CD14-positive monocyte (primary cell): ENCODE results near the gene ZNF423. TPM values are rescaled to one million over a fixed set of nuclear protein-coding genes. Genes with fewer than 3 reads are reported as not detected.

Experiments
- DNase-seq, 3 donors: peaks; one replicate each; pipeline ENCODE4 v3.0.0-alpha.2; 2011 to 2022
- H2AFZ ChIP-seq: 2 replicates; pipeline ENCODE4 v1.6.0; 2012; ENCODE audit warnings: mild to moderate bottlenecking, low read depth, low read length, inconsistent platforms; ENCODE audit not compliant: insufficient read depth, poor library complexity, severe bottlenecking
- H3K27ac ChIP-seq, 2 donors: 1 replicate in 1 of 2; 2 replicates in 1 of 2; pipeline ENCODE4 v1.5.1; 2012 to 2013; ENCODE audit warnings: low read length in 2 of 2, control low read depth in 1 of 2, inconsistent platforms in 1 of 2, low read depth in 1 of 2, mild to moderate bottlenecking in 1 of 2
- H3K27me3 ChIP-seq, 2 donors: one replicate each; pipeline versions ENCODE4 v1.6.0 to v1.6.1; 2011 to 2013; ENCODE audit warnings: low read length in 2 of 2; ENCODE audit not compliant: control insufficient read depth in 2 of 2, insufficient read depth in 2 of 2
- H3K36me3 ChIP-seq, 2 donors: replicated peaks in 1 of 2; 1 replicate in 1 of 2; 2 replicates in 1 of 2; pipeline versions ENCODE4 v1.5.1 to v1.6.1; 2012 to 2013; ENCODE audit warnings: low read length in 2 of 2, control low read depth in 1 of 2, inconsistent platforms in 1 of 2, mild to moderate bottlenecking in 1 of 2; ENCODE audit not compliant: insufficient read depth in 2 of 2, control insufficient read depth in 1 of 2
- H3K4me1 ChIP-seq, 2 donors: 1 replicate in 1 of 2; 2 replicates in 1 of 2; pipeline versions ENCODE4 v1.5.1 to v1.6.1; 2012 to 2013; ENCODE audit warnings: low read length in 2 of 2, control low read depth in 1 of 2, inconsistent platforms in 1 of 2, mild to moderate bottlenecking in 1 of 2, moderate library complexity in 1 of 2; ENCODE audit not compliant: insufficient read depth in 2 of 2, control insufficient read depth in 1 of 2
- H3K4me2 ChIP-seq: replicated peaks from 2 replicates; pipeline ENCODE3; 2012; ENCODE audit warnings: low read length, moderate library complexity, mild to moderate bottlenecking; ENCODE audit not compliant: poor library complexity, severe bottlenecking; ENCODE audit errors: extremely low read depth
- H3K4me3 ChIP-seq, 3 experiments: fragments of 200-600 bp in 1 of 3; sonication (generic) in 1 of 3; replicated peaks in 1 of 3; 1 replicate in 2 of 3; 2 replicates in 1 of 3; pipeline ENCODE4 v1.5.1; 2011 to 2013; ENCODE audit warnings: low read length in 3 of 3, mild to moderate bottlenecking in 3 of 3, control low read depth in 2 of 3, low read depth in 2 of 3, inconsistent platforms in 1 of 3, moderate library complexity in 1 of 3
- H3K79me2 ChIP-seq: 2 replicates; pipeline ENCODE4 v1.6.0; 2012; ENCODE audit warnings: mild to moderate bottlenecking, control low read depth, inconsistent platforms, low read length, moderate library complexity; ENCODE audit not compliant: insufficient read depth
- H3K9ac ChIP-seq: 2 replicates; pipeline ENCODE4 v1.6.0; 2017; ENCODE audit warnings: low read length, mild to moderate bottlenecking; ENCODE audit not compliant: insufficient read depth, poor library complexity, severe bottlenecking
- H3K9me3 ChIP-seq, 2 donors: replicated peaks in 1 of 2; 1 replicate in 1 of 2; 2 replicates in 1 of 2; pipeline versions ENCODE4 v1.5.1 to v1.6.1; 2012 to 2013; ENCODE audit warnings: low read length in 2 of 2, control low read depth in 1 of 2; ENCODE audit not compliant: control insufficient read depth in 1 of 2, insufficient read depth in 1 of 2
- H4K20me1 ChIP-seq: 2 replicates; pipeline ENCODE4 v1.6.0; 2012; ENCODE audit warnings: mild to moderate bottlenecking, low read length, control low read depth, moderate library complexity; ENCODE audit not compliant: insufficient read depth
- H3K27ac Mint-ChIP-seq, 7 donors: one replicate each; pipeline ENCODE4 v1.8.0; 2020; ENCODE audit warnings: mild to moderate bottlenecking in 7 of 7, mixed read lengths in 7 of 7, moderate library complexity in 6 of 7, inconsistent platforms in 2 of 7
- H3K27me3 Mint-ChIP-seq, 3 donors: one replicate each; pipeline ENCODE4 v1.8.0; 2021 to 2022; ENCODE audit warnings: low read depth in 3 of 3, mild to moderate bottlenecking in 3 of 3, mixed read lengths in 3 of 3, moderate library complexity in 3 of 3, inconsistent platforms in 1 of 3
- H3K36me3 Mint-ChIP-seq, 2 donors: one replicate each; pipeline ENCODE4 v1.8.0; 2020; ENCODE audit warnings: mixed read lengths in 2 of 2, inconsistent platforms in 1 of 2, mild to moderate bottlenecking in 1 of 2
- H3K4me1 Mint-ChIP-seq: one replicate; pipeline ENCODE4 v1.8.0; 2020; ENCODE audit warnings: mild to moderate bottlenecking, mixed read lengths
- H3K4me3 Mint-ChIP-seq, 2 donors: one replicate each; pipeline ENCODE4 v1.8.0; 2020; ENCODE audit warnings: mild to moderate bottlenecking in 2 of 2, mixed read lengths in 2 of 2, moderate library complexity in 1 of 2
- H3K9me3 Mint-ChIP-seq, 7 donors: one replicate each; pipeline ENCODE4 v1.8.0; 2020 to 2022; ENCODE audit warnings: mixed read lengths in 7 of 7, mild to moderate bottlenecking in 6 of 7, moderate library complexity in 6 of 7, inconsistent platforms in 2 of 7
- CTCF ChIP-seq: fragments of 200-600 bp; IDR thresholded peaks from one replicate; pipeline ENCODE4 v1.8.0; 2022; ENCODE audit warnings: antibody characterized with exemption, mild to moderate bottlenecking
- WGBS: methylation state at CpG from one replicate; pipeline ENCODE4 v1.1.5; 2013; ENCODE audit warnings: missing lambda C conversion rate; ENCODE audit not compliant: insufficient coverage; 5-methylcytosine and 5-hydroxymethylcytosine counted together
- intact Hi-C, 2 donors: fragments of 100-400 bp; cut with micrococcal nuclease; formaldehyde crosslinking; loops; one replicate each; pipeline versions ENCODE4 v1.15.0 to v1.15.1; 2023
- polyA plus RNA-seq, 3 donors: library from polyadenylated mRNA; depleted of rRNA in 1 of 3; unstranded in 2 of 3; stranded (reverse) in 1 of 3; fragments of 300-500 nt in 2 of 3; fragments of >200 nt in 1 of 3; fragmentation: Illumina TruSeq in 2 of 3; gene quantifications; 1 replicate in 2 of 3; 2 replicates in 1 of 3; pipeline ENCODE4 v1.2.3, GENCODE V29; 2012 to 2021

ZNF423 gene
- polyA plus RNA-seq, 3 donors = not detected

- intact Hi-C loops = no loop called here
- Histone ChIP-seq H3K4me1 (no peaks in the 10 kb centered on the region), H3K36me3 (no peaks in the 10 kb centered on the region), H4K20me1 (no peaks in the 10 kb centered on the region), H3K27me3 (no peaks in the 10 kb centered on the region), H3K4me2 (no peak overlapping the region), H3K9ac (no peak overlapping the region), H3K27ac (no peak overlapping the region), H2AFZ (no peak overlapping the region), H3K79me2 (no peaks in the 10 kb centered on the region), H3K4me3 (no peak overlapping the region), H3K9me3 (no peaks in the 10 kb centered on the region)
- H3K4me3 Mint-ChIP-seq = no peak overlapping the region
- H3K9me3 Mint-ChIP-seq = peaks cover 0 to 5% (median 0%) of the 10 kb centered on the region in 7 donors
- 92% methylated on average over 8 of the region's 8 CpGs for WGBS
- no peak for DNase-seq
- TF ChIP-seq CTCF = no peak
- no peaks in the 10 kb centered on the region for H3K4me1 Mint-ChIP-seq
- H3K27ac Mint-ChIP-seq = no peak overlapping the region
- H3K27me3 Mint-ChIP-seq = peaks cover 0 to 4% (median 3%) of the 10 kb centered on the region in 3 donors
- no peaks in the 10 kb centered on the region for H3K36me3 Mint-ChIP-seq
These were observed 197.4 kb downstream of the ZNF423 start for GRCh38 chr16:49658531-49658930.

- DNase-seq = no peak
- peaks cover 2 to 6% (median 4%) of the 10 kb centered on the region in 3 donors for H3K27me3 Mint-ChIP-seq
- Histone ChIP-seq H3K4me2 (no peak overlapping the region), H4K20me1 (no peaks in the 10 kb centered on the region), H3K36me3 (no peaks in the 10 kb centered on the region), H3K9ac (no peak overlapping the region), H3K27me3 (no peaks in the 10 kb centered on the region), H2AFZ (no peak overlapping the region), H3K27ac (no peak overlapping the region), H3K79me2 (no peaks in the 10 kb centered on the region), H3K4me3 (no peak overlapping the region), H3K9me3 (no peaks in the 10 kb centered on the region), H3K4me1 (no peaks in the 10 kb centered on the region)
- H3K9me3 Mint-ChIP-seq = peaks cover 0 to 5% (median 0%) of the 10 kb centered on the region in 7 donors
- H3K27ac Mint-ChIP-seq = no peak overlapping the region
- TF ChIP-seq CTCF = no peak
- no peaks in the 10 kb centered on the region for H3K36me3 Mint-ChIP-seq
- H3K4me3 Mint-ChIP-seq = no peak overlapping the region
- 87% methylated on average over 7 of the region's 11 CpGs for WGBS
- intact Hi-C loops = no loop called here
- H3K4me1 Mint-ChIP-seq = no peaks in the 10 kb centered on the region
These were observed 198.0 kb downstream of the ZNF423 start for GRCh38 chr16:49657736-49658465.
